GM19467 (cell line): ENCODE results near the gene ENGASE.
"Not testable (repeated sequence)": the region's sequence is repeated elsewhere in the genome, so short reads cannot be mapped to it uniquely, and the experiment has no call there.

Experiments used
- ATAC-seq: cut with Tn5 transposase; IDR thresholded peaks from one replicate; pipeline ENCODE4 v1.9.1; 2021; ENCODE audit warnings: mild to moderate bottlenecking, moderate library complexity; ENCODE audit not compliant: unreplicated experiment

The ENGASE gene

GRCh38 chr17:79052131-79052530 lies 22.5 kb upstream of the ENGASE start:
- no peak for ATAC-seq

GRCh38 chr17:79053251-79053925 lies 21.2 kb upstream of the ENGASE start:
- ATAC-seq: no peak

GRCh38 chr17:79054200-79054960 lies 20.2 kb upstream of the ENGASE start:
- no peak for ATAC-seq

GRCh38 chr17:79055197-79055596 lies 19.4 kb upstream of the ENGASE start:
- no peak for ATAC-seq

- no peak for ATAC-seq
Observed at GRCh38 chr17:79057737-79058385, 16.8 kb upstream of the ENGASE start.

- ATAC-seq: no peak
Observed at GRCh38 chr17:79062691-79063090, 11.9 kb upstream of the ENGASE start.

- no peak for ATAC-seq
Observed at GRCh38 chr17:79064026-79064425, 10.6 kb upstream of the ENGASE start.

GRCh38 chr17:79065105-79065670 lies 9.4 kb upstream of the ENGASE start:
- ATAC-seq: no peak

GRCh38 chr17:79066963-79067362 lies 7.7 kb upstream of the ENGASE start:
- no peak for ATAC-seq

GRCh38 chr17:79070266-79070880 lies 4.3 kb upstream of the ENGASE start:
- no peak for ATAC-seq

GRCh38 chr17:79071161-79071740 lies 3.4 kb upstream of the ENGASE start:
- no peak for ATAC-seq

- no peak for ATAC-seq
Observed at GRCh38 chr17:79072544-79072943, 2.1 kb upstream of the ENGASE start.

GRCh38 chr17:79073016-79073705 lies 1.5 kb upstream of the ENGASE start:
- no peak for ATAC-seq

GRCh38 chr17:79073706-79074088 lies 927 bp upstream of the ENGASE start:
- ATAC-seq: no peak

GRCh38 chr17:79074121-79074648 lies 439 bp upstream of the ENGASE start:
- ATAC-seq: not testable (repeated sequence)

GRCh38 chr17:79075446-79075750 lies 774 bp downstream of the ENGASE start:
- no peak for ATAC-seq

GRCh38 chr17:79075861-79076406 lies 1.3 kb downstream of the ENGASE start:
- no peak for ATAC-seq

GRCh38 chr17:79077587-79077986 lies 3.0 kb downstream of the ENGASE start:
- ATAC-seq: no peak

- ATAC-seq: no peak
Observed at GRCh38 chr17:79078476-79079190, 4.0 kb downstream of the ENGASE start.
